HG03064 (cell line): Measurements from ENCODE around the gene NTRK2.

Source experiments
- ATAC-seq: cut with Tn5 transposase; IDR thresholded peaks from one replicate; pipeline ENCODE4 v1.9.1; 2021; ENCODE audit warnings: low read depth; ENCODE audit not compliant: unreplicated experiment

Gene NTRK2

DNA sequence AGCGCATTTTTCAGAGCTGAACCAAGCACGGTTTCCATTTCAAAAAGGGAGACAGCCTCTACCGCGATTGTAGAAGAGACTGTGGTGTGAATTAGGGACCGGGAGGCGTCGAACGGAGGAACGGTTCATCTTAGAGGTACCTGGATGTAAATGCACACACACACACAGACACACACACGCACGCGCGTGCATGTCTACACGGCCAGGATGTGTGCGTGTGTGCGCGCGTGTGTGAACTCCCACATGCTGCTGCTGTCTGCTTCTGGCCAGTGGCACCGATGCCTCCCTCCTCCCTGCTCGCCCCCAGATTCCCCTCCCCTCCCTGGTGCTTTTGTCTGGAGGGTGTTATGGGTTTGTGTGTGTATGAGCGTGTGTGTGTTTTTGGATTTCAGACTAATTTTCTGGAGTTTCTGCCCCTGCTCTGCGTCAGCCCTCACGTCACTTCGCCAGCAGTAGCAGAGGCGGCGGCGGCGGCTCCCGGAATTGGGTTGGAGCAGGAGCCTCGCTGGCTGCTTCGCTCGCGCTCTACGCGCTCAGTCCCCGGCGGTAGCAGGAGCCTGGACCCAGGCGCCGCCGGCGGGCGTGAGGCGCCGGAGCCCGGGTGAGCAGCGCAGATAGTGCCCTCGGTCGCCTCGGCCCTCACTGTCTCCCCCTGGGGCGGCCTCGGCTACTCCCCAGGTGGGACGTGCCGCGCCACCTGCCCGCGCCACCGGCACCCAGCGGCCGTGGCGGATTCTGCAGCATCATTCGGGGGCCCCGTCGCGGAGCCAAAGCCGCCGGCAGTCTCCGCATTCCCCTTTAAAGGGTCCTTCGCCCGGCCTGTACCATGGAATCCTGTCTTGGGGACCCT lies at the start of gene NTRK2:
TSS of gene NTRK2 (plus strand) at position 442 of the 850 bp plus-strand sequence. CDS start 1,020 bp downstream, outside the sequence.
- no peak for ATAC-seq

DNA sequence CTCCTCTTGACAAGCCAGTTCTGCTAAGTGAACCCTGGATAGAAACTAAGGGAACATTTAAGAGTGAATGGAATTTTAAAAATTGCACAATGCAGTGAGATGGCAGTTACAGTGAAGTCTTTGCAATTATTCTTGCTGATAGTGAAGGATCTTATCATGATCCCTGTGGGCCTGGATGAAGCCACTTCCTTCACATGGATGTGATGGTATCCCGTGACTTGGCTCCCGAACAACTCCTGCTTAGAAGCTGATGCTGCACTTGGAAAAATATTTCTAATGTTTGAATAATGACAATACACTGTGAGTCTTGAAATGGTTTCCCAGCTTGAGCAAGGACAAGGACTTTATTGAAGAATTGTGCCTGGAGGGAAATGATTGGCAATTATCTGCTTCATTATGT lies 49.2 kb upstream of the NTRK2 start:
- ATAC-seq: no peak

DNA sequence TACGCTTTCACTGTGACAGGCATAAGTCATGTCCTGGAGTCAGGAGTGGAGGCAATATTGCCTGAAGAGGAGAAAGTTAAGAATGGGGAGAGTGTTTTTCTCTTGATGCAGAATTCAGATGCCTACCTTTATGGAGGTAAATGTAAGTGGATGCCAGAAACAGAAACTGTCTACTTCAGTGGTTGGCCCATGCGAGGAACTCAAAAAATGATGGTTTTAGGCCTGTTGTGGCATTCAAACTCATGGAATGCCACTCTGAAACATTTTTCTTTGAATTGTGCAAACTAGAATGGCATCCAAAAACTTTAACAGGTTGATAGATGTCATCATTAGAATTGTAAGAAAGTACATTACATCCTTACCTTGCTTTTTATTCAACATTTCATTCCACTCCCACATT lies 47.7 kb upstream of the NTRK2 start:
- ATAC-seq: no peak

DNA sequence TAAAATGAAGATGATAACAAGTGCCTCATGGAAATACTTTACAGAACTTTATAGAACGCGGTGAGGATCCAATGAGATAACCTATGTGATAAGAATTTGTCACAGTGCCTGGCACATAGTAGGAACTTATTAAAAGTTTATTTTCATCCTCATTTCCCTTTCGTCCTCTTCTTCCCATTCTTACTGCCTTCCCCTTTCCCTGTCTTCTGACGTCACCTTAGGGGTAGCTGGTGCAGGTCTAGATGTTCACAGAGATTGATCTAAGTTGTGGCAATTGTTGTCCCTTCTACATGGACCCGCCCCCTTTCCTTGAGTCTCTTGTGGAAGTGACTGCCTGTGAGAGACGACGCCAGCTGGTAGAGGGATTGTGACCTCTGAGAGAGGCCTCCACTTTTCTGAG lies 46.5 kb upstream of the NTRK2 start:
- no peak for ATAC-seq

DNA sequence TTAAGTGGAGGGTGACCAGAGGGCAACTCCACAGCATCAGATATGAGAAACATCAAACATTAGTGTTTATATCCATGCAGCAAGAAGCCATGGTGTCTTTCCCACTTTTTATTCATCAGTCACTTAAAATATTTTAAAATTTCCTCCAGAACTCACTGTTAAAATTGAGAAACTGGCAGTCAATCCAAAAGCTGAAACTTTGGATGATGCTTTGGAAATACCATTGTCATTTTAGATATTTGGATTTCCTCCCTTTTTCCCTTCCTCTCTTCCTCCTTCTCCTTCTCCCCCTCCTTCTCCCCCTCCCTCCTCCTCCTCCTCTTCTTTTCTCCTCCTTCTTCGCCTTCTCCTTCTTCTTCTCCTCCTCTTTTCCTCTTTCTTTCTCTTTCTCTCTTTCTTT lies 33.1 kb upstream of the NTRK2 start:
- ATAC-seq: no peak

DNA sequence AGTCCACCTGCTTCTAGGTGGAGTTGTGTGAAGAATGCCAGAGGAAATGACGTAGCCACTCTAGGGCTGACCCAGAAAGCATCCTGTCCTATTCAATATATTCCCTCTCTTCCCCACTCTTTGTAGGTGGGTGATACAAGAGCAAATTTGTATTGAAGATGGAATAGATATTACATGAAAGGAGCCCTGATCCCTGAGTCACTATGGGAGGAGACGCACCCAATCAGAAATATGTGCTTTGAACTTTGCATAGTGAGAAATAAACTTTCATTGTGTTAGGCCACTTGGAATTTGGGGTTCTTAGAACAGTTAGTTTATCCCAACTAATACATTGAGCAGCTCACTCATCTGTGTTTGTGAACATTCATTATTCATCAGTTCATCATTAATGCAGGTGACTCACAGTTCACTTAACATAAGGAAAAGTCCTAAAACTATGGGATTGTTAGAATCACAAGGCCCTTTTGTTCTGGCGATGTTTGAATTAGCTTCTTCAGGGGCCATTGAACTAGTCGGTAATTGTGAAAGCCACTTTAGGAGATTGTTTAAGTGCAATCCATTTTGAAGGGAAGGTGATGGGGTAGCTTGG lies 26.9 kb upstream of the NTRK2 start:
- ATAC-seq: no peak

DNA sequence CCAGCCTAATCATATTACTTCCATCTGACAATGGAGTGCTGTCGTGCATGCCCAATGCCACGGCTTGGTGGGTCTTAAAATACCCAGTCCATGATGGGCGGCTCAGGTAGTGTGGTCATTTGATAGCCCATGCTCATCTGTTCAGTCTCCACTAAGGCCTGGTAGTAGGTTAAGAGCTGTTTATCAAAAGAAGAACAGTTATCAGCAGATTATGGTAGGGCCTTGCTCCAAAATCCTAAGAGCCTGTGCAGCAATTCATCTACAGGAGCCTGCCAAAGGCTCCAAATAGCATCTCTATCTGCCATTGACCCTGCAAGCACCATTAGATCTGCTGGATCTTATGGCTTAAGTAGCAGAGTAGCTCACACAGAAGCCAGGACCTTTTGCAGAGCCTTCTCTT lies 21.8 kb upstream of the NTRK2 start:
- ATAC-seq: no peak

DNA sequence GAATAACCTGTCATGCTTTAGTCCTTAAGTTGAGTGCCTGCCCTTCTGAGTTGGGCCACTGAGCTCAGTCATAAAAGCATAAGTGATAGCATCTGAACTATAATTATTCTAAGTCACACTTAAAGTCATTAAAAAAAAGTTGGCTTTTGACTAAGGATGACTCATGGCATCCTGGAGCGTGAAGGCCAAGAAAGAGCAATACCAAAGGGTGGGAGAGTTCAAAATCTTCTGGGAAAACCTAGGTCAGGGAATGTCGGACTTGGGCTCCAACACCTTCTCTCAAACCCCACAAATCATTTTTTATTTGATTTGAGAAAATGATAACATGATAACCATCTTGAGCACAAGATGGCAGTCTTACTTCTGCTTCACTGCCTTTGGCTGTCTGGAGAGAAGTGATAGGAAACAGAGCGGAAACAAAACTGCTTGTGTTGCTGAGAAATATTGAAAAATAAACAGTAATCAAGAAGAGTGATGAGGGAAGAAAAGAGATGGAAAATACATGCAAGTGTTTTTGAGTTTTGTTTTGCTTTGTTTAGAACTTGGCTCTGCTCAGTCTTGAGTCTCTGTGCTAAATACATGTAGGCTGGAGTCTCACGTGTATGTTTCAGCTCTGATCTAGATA lies 16.9 kb upstream of the NTRK2 start:
- no peak for ATAC-seq

DNA sequence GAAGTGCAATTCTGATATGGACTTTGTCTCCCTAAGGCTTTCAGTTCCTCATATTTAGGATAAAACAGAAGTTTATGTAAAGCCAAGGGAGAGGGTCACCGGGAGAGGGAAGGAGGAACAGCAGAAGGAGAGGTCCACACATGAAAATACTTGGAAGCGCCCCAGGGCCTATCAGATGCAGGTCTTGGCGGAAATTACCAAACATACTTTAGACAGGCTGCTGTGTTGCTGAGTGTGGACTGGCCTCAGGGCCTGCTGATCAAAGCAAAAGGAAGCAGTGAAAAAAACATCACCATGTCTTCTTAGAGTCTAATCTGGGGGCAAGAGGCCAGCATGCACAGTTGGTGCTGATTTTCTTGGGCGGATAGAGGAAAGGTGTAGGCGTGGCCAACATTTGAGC lies 14.1 kb upstream of the NTRK2 start:
- ATAC-seq: no peak

DNA sequence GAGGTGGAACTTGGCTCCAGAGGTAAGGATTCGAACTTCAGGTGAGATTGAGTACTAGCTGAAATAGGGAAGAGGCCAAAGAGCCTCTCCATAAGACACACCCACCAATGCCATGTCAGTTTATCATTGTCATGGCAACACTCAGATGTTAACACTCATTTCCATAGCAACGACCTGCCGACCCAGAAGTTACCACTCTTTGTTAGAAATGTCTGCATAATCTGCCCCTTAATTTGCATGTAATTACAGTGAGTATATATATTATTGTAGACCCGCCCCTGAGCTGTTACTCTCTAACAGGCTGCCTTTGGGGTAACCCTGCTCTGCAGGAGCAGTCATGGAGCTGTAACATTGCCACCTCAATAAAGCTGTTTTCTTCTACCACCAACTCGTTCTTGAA lies 10.2 kb upstream of the NTRK2 start:
- ATAC-seq: no peak

DNA sequence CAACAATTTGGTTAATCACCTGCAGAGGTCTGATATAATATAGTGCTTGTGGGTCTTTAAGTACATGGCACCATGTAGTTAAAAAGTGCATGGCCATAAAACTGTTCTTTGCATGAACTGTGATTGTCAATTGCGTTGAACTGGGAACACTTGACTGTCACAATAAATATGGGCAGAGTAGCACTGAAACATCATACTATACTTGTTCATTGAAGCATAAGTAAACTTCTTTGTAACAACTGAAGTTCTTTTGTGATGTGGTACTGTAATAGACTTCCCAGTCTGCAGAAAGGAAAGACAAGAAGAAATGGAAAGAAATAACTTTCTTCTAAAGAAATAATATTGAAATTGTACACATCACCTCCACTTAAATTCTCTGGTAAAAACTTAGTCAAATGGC lies 9.8 kb upstream of the NTRK2 start:
- ATAC-seq: no peak

DNA sequence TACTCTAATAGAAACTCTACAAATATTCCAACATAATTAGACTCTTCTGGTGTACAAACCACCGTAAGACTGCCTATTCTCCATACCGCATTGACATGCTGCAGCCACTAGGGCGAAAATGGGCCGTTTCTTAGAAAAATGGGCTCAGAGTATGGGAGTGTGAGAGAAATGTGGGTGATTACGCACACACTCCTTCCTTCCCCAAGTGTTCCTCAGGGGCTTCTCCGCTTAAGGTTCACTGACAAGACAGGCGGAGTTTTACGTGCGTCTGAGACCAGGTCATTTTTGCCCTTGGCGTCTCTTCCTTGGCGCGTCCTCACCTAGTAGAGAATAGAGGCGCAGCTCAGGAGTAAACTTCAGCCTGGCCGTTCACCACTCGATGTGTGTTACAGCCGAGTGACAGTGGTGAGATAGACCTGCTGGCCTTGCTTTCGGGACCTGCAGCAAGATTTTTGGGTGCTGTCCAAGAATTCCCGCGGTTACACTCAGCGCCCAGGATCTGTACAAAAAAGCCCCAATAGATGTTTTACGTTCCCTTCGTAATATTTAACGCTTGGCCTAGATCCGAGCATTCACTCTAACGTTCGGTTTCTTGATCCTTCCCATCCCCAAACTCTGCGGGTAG lies 1.8 kb upstream of the NTRK2 start:
- ATAC-seq: peak; percentile 30

DNA sequence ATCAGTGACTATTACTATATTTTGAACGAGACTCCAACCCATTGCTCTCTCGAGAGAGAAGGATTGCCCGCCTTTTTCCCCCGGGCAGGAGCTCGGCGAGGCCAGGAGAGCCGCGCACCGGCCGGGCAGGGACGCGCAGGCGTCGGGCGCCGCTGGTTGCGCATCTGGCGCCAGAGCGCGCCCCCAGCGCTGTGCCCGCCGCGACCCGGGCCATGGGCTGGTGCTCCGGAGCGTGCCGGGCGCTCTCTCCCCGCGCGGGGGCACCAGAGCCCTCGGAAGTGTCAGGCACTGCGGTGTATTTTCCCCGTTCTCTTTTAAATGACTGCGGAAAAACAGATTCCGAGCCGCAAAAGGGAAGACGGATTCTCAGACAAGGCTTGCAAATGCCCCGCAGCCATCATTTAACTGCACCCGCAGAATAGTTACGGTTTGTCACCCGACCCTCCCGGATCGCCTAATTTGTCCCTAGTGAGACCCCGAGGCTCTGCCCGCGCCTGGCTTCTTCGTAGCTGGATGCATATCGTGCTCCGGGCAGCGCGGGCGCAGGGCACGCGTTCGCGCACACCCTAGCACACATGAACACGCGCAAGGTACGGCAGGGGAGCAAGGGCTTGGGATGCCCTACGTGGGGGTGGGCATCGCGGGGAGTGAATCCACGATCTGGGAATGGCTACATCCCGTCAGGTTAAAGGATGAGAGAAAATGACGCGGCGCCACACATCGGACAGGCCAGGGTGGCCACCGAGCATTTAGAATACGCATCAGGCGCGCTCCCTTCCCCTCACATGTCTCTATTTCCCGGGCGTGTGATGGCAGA lies 1.1 kb upstream of the NTRK2 start:
- ATAC-seq: peak; percentile 71

DNA sequence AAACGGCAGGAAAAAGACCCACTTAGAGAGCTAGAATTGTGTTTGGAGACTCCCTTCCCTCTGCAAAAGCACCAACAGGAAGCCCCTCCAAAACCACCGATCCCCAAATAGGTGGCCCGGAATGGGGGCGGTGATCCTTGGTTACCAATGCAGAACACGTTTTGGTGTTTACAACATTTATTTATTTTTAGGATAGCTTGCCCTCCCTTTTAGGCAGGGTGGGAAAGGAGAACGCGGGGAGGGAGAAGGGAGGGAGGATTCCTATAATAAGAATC lies 579 bp upstream of the NTRK2 start:
- no peak for ATAC-seq

DNA sequence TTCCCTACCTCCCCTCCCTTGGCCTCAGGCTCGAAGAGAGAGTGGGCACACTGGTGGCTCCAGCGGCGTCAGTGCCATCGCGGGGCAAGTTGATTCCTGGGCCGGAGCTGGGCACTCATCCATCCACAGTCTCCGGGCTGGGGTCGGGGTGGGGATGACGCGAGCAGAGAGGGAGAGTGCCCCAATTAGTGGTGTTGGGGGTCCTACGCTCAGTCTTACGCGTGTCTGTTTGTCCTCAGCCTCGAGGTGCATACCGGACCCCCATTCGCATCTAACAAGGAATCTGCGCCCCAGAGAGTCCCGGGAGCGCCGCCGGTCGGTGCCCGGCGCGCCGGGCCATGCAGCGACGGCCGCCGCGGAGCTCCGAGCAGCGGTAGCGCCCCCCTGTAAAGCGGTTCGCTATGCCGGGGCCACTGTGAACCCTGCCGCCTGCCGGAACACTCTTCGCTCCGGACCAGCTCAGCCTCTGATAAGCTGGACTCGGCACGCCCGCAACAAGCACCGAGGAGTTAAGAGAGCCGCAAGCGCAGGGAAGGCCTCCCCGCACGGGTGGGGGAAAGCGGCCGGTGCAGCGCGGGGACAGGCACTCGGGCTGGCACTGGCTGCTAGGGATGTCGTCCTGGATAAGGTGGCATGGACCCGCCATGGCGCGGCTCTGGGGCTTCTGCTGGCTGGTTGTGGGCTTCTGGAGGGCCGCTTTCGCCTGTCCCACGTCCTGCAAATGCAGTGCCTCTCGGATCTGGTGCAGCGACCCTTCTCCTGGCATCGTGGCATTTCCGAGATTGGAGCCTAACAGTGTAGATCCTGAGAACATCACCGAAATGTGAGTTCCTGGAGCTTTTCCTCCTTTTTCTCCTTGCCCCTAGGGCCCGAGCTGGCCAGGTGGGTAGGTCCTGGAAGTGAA lies 861 bp downstream of the NTRK2 start:
- ATAC-seq: no peak

DNA sequence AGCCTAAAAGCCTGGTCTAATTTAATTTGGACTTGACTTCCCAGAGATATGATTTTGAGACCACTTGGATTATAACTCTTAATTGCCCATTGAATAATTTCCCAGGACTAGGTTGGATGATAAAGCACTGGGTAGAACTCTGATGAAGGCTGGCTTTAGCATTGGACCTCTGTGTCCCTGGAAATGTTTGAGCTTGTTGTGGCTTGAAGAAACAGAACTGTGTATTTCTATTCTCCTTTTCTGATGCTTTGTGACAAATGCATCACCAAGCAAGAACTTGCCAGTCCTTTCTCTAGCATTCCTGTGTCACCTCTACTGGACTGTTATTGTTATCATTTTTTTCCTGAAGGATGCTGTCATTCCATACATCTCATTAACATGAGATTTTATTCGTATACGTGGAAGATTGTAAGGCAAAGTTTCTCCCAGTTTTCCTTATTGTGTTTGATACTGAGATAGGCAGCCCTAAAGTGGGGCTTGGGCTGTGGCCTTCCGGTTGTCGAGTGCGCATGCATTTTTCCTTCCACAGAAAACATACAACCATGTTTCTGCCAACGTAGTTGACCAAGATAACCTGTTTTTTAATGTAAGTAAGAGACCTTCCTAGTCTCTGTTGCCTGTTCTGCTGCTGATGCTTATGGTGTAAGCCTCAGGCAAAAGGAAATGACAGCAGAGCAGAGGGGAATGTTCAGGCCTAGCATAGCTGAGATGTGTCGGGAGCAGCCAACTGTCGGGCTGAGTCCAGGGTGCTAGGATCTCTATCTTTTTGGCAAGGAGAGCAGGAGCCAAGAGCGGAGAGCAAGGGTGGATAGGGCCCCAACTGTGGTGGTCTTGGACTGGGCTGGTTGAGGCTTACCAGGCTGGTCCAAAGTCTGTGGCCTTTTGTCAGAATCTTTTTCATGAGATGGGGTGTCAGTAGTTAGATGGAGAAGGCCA lies 2.3 kb downstream of the NTRK2 start:
- no peak for ATAC-seq

DNA sequence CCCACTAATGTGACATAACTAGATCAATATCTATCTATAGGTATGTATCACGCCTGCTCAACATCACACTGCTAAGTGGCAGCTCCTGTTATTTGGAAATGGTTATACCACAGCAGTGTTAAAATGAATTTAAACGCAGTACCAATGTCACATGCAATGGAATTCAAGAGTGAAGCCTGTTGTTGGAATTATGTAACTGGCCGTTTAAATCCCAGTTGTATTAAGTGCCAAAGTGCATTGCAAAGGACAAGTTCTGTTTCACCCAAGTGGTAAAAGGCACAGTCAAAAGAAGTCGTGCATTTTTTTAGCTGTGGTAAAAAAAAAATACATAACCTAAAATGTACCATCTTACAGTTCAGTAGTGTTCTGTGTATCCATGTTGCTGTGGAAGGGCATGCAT lies 4.3 kb downstream of the NTRK2 start:
- no peak for ATAC-seq

DNA sequence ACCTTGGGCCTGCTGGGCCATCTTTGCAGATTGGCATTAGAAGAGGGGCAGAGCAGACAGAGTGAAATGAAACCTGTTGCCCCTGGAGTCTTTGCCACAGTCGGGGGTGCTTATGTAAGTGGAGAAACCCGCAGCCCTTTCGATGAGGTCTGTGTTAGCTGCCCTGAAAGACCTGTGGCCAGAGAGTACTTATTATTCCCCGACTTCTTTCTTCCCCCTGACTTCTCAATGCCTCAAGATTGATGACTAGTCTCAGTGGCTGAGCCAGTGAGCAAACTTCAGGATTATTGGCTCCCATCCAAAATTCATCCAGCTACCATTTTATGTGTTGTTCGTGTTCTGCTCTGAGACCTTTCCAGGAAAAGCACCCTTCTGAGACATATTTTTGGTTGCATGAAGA lies 7.6 kb downstream of the NTRK2 start:
- no peak for ATAC-seq

DNA sequence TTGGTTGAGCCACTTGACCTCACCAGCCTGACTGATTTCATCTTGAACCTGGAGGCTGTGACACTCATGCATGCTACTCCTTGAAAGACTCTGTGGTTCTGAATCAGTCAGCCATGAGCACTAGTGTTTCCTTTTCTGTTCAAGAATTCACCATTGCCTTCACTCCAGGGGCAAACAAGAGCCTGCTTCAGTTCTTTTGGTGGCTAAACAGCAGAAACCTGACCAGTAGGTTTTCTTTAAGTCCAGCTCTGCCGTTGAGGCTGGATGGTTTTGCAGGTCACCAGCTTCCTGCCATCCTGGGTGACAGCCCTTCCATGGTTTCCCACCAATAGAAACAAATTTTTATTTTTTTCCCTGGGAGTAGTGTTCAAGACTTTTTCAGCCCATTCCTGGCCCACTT lies 10.0 kb downstream of the NTRK2 start:
- ATAC-seq: no peak
